GM19463 (cell line): ENCODE measurements around the gene MBP.
A peak's percentile ranks its signal among the peaks of the same experiment; 100 is the strongest.

ENCODE experiments used
- ATAC-seq: cut with Tn5 transposase; IDR thresholded peaks from one replicate; pipeline ENCODE4 v1.9.1; 2021; ENCODE audit warnings: mild to moderate bottlenecking, moderate library complexity; ENCODE audit not compliant: unreplicated experiment

MBP gene

GRCh38 chr18:77103187-77103850 lies 29.3 kb downstream of the MBP start:
- no peak for ATAC-seq

GRCh38 chr18:77102259-77103040 lies 30.1 kb downstream of the MBP start:
- peak; percentile 59 for ATAC-seq

GRCh38 chr18:77101410-77102258 lies 30.9 kb downstream of the MBP start:
- peak; percentile 40 for ATAC-seq

- ATAC-seq: no peak
These were observed 31.7 kb downstream of the MBP start for GRCh38 chr18:77100751-77101355.

- ATAC-seq: peak; percentile 17
These were observed 32.9 kb downstream of the MBP start for GRCh38 chr18:77099485-77100370.

- no peak for ATAC-seq
These were observed 33.9 kb downstream of the MBP start for GRCh38 chr18:77098538-77099174.

GRCh38 chr18:77098029-77098428 lies 34.6 kb downstream of the MBP start:
- no peak for ATAC-seq

DNA sequence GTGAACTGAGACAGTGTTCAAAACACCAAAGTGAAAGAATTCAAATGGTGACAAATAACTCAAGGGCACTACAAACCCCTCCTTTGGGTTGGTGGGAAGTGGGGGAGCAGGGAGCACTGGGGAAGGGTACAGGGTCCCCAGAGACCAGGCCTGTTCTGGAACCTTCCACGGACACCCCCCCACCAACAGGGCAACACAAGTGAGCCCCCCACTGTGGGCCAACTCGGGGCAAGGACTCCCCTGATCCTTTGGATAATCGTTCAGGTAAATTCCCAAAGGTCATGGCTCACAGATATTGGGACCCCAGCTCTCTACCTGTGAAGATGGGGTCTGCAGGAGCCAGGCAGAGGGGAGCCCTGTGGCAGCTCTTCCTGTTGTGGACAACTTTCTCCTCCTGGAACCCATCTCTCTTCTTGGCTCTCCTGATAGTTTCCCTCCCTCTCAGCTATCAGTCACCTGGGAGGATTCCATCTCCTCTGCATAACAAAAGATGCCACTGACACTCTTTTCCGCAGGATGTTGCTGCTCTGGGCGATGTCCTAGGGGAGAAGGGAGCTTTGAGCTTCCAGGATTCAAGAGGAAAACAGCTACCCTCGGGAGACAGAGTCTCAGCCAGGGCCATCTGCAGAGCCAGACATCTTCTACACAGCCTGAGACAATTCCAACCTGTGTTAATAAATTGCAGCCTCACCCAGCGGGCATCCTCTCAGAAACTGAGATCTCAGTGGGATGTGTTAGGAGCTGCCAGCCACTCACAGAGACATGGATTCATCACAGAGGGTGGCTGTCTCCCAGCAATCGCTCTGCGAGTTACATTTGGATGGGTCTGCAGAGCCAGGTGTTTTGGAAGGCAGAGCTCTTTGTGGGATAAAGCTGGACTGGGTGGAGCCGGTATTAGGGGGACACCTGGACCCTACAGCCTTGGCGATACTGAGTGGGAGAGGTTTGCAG lies 35.4 kb downstream of the MBP start:
- ATAC-seq: no peak

- no peak for ATAC-seq
These were observed 36.9 kb downstream of the MBP start for GRCh38 chr18:77095391-77096371.

DNA sequence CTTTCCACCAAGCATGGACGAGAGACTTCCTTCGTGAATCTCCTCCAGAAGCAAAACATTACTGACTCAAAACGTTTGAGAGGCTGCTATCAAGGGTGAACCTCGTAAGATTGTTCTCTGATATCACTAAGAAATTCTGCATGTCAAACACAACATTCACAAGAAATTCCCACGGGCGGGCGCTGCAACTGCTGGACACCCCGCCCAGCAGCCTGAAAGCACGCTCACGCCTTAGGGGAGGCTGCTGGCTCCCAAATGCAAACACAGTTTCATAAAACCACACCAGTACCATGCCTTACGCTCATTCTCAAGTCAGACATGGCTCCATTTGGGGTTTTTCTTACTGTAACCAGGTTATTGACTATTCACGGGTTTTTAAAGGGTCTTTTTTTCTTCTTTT lies 39.0 kb downstream of the MBP start:
- no peak for ATAC-seq

GRCh38 chr18:77093067-77093430 lies 39.5 kb downstream of the MBP start:
- ATAC-seq: no peak

- ATAC-seq: no peak
These were observed 40.2 kb downstream of the MBP start for GRCh38 chr18:77092104-77093066.

- ATAC-seq: no peak
These were observed 41.2 kb downstream of the MBP start for GRCh38 chr18:77091366-77091765.

DNA sequence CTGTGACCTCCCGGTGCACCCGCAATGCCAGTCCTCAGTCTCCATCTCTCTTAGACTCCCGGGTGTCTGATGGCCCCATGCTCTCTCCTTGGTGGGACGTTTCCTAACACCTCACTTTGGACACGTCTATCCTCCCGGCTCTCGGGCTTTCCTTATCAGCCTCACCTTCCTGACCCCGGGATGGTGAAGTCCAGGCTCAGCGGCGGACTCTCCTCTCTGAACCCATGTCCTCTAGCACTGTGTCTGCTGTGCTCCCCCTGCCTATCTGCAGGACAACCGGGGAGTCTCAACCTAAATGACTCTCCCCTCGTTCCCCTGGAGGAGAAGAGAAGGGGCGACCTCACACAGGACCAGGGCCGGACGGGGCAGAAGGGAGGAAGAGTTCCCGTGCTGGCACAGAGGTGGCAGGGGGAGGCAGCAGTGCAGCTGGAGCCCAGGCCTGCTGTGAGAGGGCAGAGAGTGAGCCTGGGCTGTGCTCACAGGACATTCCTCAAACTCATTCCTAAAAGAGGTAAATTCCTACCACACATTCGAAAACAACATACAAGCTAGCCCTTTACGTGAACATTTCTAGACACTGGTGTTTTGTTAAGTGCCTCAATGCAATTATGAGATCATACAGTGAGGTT lies 41.9 kb downstream of the MBP start:
- ATAC-seq: no peak

DNA sequence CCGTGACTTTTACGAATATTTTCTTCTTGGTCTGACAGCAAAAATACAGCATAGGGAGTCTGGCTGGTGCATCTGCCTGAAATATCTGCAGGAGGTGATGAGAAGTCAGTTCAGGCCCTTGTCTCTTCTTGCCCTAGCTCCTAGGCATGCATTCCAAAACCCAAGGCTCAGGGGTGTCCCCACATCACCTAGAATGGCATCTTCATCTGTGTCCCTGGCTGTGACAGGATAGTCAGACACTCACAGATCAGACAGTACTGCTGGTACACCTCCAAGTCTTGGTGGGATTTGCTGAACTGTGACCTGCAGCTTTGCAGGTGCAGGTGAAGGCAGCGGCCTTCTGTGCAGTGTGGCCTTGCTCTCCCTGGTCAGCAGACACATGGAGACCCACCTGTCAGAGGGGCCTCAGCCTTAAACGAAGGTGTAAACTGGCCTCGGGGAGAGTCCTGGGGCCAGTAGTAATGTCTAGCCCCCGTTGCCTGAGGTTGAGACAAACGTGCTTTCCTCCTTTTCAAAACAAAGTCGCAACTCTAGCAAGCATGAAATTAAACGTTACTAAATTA lies 42.8 kb downstream of the MBP start:
- ATAC-seq: no peak
